GM23248 (cell line): ENCODE measurements around the gene CMPK2. TPM values are rescaled to one million over a fixed set of nuclear protein-coding genes. Genes with fewer than 3 reads are reported as not detected.
"Not testable (repeated sequence)": the region's sequence is repeated elsewhere in the genome, so short reads cannot be mapped to it uniquely, and the experiment has no call there.

Experiments used
- DNase-seq: peaks from one replicate; pipeline ENCODE4 v3.0.0-alpha.2; 2015
- H2AFZ ChIP-seq: fragments of 200-600 bp; sonication (generic); 2 replicates; pipeline ENCODE4 v1.6.1; 2016; ENCODE audit warnings: antibody characterized with exemption
- H3F3A ChIP-seq: fragments of 200-600 bp; sonication (generic); 2 replicates; pipeline ENCODE4 v1.6.1; 2016; ENCODE audit warnings: mild to moderate bottlenecking, antibody characterized with exemption, mixed run types; ENCODE audit not compliant: insufficient read depth
- H3K27ac ChIP-seq: fragments of 200-600 bp; sonication (generic); 2 replicates; pipeline ENCODE4 v1.5.1; 2016; ENCODE audit warnings: mild to moderate bottlenecking
- H3K27me3 ChIP-seq: fragments of 200-600 bp; sonication (generic); replicated peaks from 2 replicates; pipeline ENCODE4 v1.6.1; 2016; ENCODE audit warnings: mild to moderate bottlenecking; ENCODE audit not compliant: insufficient read depth
- H3K36me3 ChIP-seq: fragments of 200-600 bp; sonication (generic); 2 replicates; pipeline ENCODE4 v1.6.1; 2016; ENCODE audit warnings: low read depth, mild to moderate bottlenecking
- H3K4me1 ChIP-seq: fragments of 200-600 bp; sonication (generic); 2 replicates; pipeline ENCODE4 v1.6.1; 2016; ENCODE audit warnings: mild to moderate bottlenecking; ENCODE audit not compliant: insufficient read depth
- H3K4me2 ChIP-seq: fragments of 200-600 bp; sonication (generic); one replicate; pipeline ENCODE4 v1.6.1; 2016; ENCODE audit warnings: mild to moderate bottlenecking; ENCODE audit not compliant: unreplicated experiment
- H3K4me3 ChIP-seq: fragments of 200-600 bp; sonication (generic); 2 replicates; pipeline ENCODE4 v1.5.1; 2016; ENCODE audit warnings: mild to moderate bottlenecking
- H3K79me2 ChIP-seq: fragments of 200-600 bp; sonication (generic); 2 replicates; pipeline ENCODE4 v1.6.1; 2016; ENCODE audit warnings: mild to moderate bottlenecking; ENCODE audit not compliant: insufficient read depth
- H3K9ac ChIP-seq: fragments of 200-600 bp; sonication (generic); 2 replicates; pipeline ENCODE4 v1.6.1; 2016; ENCODE audit warnings: mild to moderate bottlenecking
- H3K9me2 ChIP-seq: fragments of 200-600 bp; sonication (generic); 2 replicates; pipeline ENCODE4 v1.6.1; 2016; ENCODE audit warnings: mixed run types, mild to moderate bottlenecking, moderate library complexity; ENCODE audit not compliant: insufficient read depth
- H3K9me3 ChIP-seq: fragments of 200-600 bp; sonication (generic); one replicate; pipeline ENCODE4 v1.6.1; 2017; ENCODE audit warnings: low read depth
- H4K20me1 ChIP-seq: fragments of 200-600 bp; sonication (generic); 2 replicates; pipeline ENCODE4 v1.6.0; 2016; ENCODE audit not compliant: insufficient read depth
- EZH2 ChIP-seq: fragments of 200-600 bp; sonication (generic); IDR thresholded peaks from 2 replicates; pipeline ENCODE4 v1.6.1; 2018; ENCODE audit warnings: antibody characterized with exemption, mild to moderate bottlenecking; ENCODE audit not compliant: insufficient read depth, poor library complexity, severe bottlenecking
- EZH2phosphoT487 ChIP-seq: fragments of 200-600 bp; sonication (generic); IDR thresholded peaks from 2 replicates; pipeline ENCODE4 v1.6.1; 2018; ENCODE audit warnings: antibody characterized with exemption, moderate library complexity, mild to moderate bottlenecking, low read depth; ENCODE audit not compliant: insufficient read depth
- WGBS, 2 experiments: methylation state at CpG; one replicate each; pipeline ENCODE4 v1.1.6; 2015 to 2017; ENCODE audit warnings: low lambda C conversion rate in 2 of 2, low coverage in 1 of 2; ENCODE audit errors: missing lambda C conversion rate in 2 of 2; 5-methylcytosine and 5-hydroxymethylcytosine counted together
- in situ Hi-C: fragments of 300-500 bp; cut with MboI; formaldehyde crosslinking; loops from 2 replicates; pipeline ENCODE4 v1.15.0; 2020
- polyA plus RNA-seq: library from polyadenylated mRNA; unstranded; fragments of >200 nt; fragmentation: Nextera tagmentation; extraction: Ambion mirVana; gene quantifications from 2 replicates; pipeline ENCODE4 v1.2.1, GENCODE V29; 2016
- total RNA-seq: library from RNA; depleted of rRNA; stranded (reverse); fragments of >200 nt; shearing (Covaris generic); gene quantifications from 2 replicates; pipeline ENCODE4 v1.2.3, GENCODE V29; 2014

The CMPK2 gene
- total and polyA plus RNA-seq, 2 experiments from 2014 or later: 0.11 TPM; not detected in 1

- in situ Hi-C loops: no loop called here
- Histone ChIP-seq H3F3A (no peaks in the 10 kb centered on the region), H3K4me2 (peak overlapping the region; percentile 79), H3K9me2 (no peaks in the 10 kb centered on the region), H3K27ac (no peak overlapping the region), H3K36me3 (no peaks in the 10 kb centered on the region), H3K27me3 (peaks cover 39% of the 10 kb centered on the region), H2AFZ (peak overlapping the region; percentile 56; the same call in 1 of the 2 replicates), H3K4me1 (no peaks in the 10 kb centered on the region), H4K20me1 (no peaks in the 10 kb centered on the region), H3K4me3 (peak overlapping the region; percentile 71), H3K9ac (no peak overlapping the region), H3K79me2 (no peaks in the 10 kb centered on the region), H3K9me3 (no peaks in the 10 kb centered on the region)
- no peak for TF ChIP-seq EZH2phosphoT487
- DNase-seq: no peak
- 10 to 12% methylated on average over 34 to 37 of the region's 37 CpGs for WGBS, 2 experiments
These were observed 773 bp downstream of the CMPK2 start for GRCh38 chr2:6864923-6865345.

GRCh38 chr2:6864231-6864754 lies 1.4 kb downstream of the CMPK2 start:
- Histone ChIP-seq H3K4me2 (no peak overlapping the region), H3K4me3 (no peak overlapping the region), H3K9ac (no peak overlapping the region), H3F3A (no peaks in the 10 kb centered on the region), H3K9me3 (no peaks in the 10 kb centered on the region), H2AFZ (no peak overlapping the region), H3K27ac (no peak overlapping the region), H4K20me1 (no peaks in the 10 kb centered on the region), H3K79me2 (no peaks in the 10 kb centered on the region), H3K36me3 (no peaks in the 10 kb centered on the region), H3K4me1 (no peaks in the 10 kb centered on the region), H3K9me2 (no peaks in the 10 kb centered on the region), H3K27me3 (peaks cover 39% of the 10 kb centered on the region)
- no peak for TF ChIP-seq EZH2phosphoT487
- TF ChIP-seq EZH2: no peak
- in situ Hi-C loops: no loop called here
- no peak for DNase-seq
- 73% methylated on average over 8 of the region's 8 CpGs for WGBS, 2 experiments

GRCh38 chr2:6863792-6864191 lies 1.9 kb downstream of the CMPK2 start:
- Histone ChIP-seq H3K36me3 (no peaks in the 10 kb centered on the region), H3K9ac (no peak overlapping the region), H3K79me2 (no peaks in the 10 kb centered on the region), H3K4me3 (no peak overlapping the region), H3F3A (no peaks in the 10 kb centered on the region), H4K20me1 (no peaks in the 10 kb centered on the region), H3K4me2 (no peak overlapping the region), H3K27ac (no peak overlapping the region), H2AFZ (no peak overlapping the region), H3K9me3 (no peaks in the 10 kb centered on the region), H3K4me1 (no peaks in the 10 kb centered on the region), H3K27me3 (peaks cover 37% of the 10 kb centered on the region), H3K9me2 (no peaks in the 10 kb centered on the region)
- 84 to 89% methylated on average over 6 of the region's 6 CpGs for whole genome bisulfite sequencing, 2 experiments
- TF ChIP-seq EZH2phosphoT487: no peak
- in situ Hi-C loops: no loop called here
- DNase-seq: peak; percentile 3

GRCh38 chr2:6860296-6860695 lies 5.4 kb downstream of the CMPK2 start:
- H3F3A ChIP-seq: no peaks in the 10 kb centered on the region
- H3K9me2 ChIP-seq: no peaks in the 10 kb centered on the region
- H3K9me3 ChIP-seq: no peaks in the 10 kb centered on the region
- no peaks in the 10 kb centered on the region for H3K79me2 ChIP-seq
- H3K36me3 ChIP-seq: no peaks in the 10 kb centered on the region
- H3K4me1 ChIP-seq: no peaks in the 10 kb centered on the region
- in situ Hi-C loops: no loop called here
- no peak for DNase-seq
- H3K4me3 ChIP-seq: no peak overlapping the region
- H3K4me2 ChIP-seq: no peak overlapping the region
- peaks cover 12% of the 10 kb centered on the region; the same call in 1 of the 2 replicates for H3K27me3 ChIP-seq
- H4K20me1 ChIP-seq: no peaks in the 10 kb centered on the region
- TF ChIP-seq EZH2phosphoT487 (no peak), EZH2 (no peak)
- WGBS, 2 experiments: 71 to 84% methylated on average over 3 of the region's 3 CpGs
- H2AFZ ChIP-seq: no peak overlapping the region
- no peak overlapping the region for H3K27ac ChIP-seq
- H3K9ac ChIP-seq: no peak overlapping the region

GRCh38 chr2:6858466-6859027 lies 7.2 kb downstream of the CMPK2 start:
- H3K27me3 ChIP-seq, in situ Hi-C loops, H3K9me3 ChIP-seq, DNase-seq, H3F3A ChIP-seq, H3K27ac ChIP-seq, H3K4me3 ChIP-seq, H3K9me2 ChIP-seq, H3K9ac ChIP-seq, H3K4me1 ChIP-seq, H3K4me2 ChIP-seq, H4K20me1 ChIP-seq, H3K36me3 ChIP-seq, H2AFZ ChIP-seq, H3K79me2 ChIP-seq: not testable (repeated sequence)
- WGBS, 2 experiments: 85 to 89% methylated on average over 4 of the region's 4 CpGs
